ENCODE results near the gene RBM6.

The RBM6 gene

GRCh38 chr3:50120364-50121071 is 180.6 kb downstream of the RBM6 start:
- no peak overlapping the region for H3K4me3 ChIP-seq (replicated peaks in 1 of 2; ENCODE audit: low read depth in 2 of 2, low read length in 2 of 2)
- DNase-seq (ENCODE audit: low read depth in 2 of 2) = no peak
- no peak for TF ChIP-seq CTCF (IDR thresholded peaks at IDR 0.05; ENCODE audit: low read depth, low read length)

DNA sequence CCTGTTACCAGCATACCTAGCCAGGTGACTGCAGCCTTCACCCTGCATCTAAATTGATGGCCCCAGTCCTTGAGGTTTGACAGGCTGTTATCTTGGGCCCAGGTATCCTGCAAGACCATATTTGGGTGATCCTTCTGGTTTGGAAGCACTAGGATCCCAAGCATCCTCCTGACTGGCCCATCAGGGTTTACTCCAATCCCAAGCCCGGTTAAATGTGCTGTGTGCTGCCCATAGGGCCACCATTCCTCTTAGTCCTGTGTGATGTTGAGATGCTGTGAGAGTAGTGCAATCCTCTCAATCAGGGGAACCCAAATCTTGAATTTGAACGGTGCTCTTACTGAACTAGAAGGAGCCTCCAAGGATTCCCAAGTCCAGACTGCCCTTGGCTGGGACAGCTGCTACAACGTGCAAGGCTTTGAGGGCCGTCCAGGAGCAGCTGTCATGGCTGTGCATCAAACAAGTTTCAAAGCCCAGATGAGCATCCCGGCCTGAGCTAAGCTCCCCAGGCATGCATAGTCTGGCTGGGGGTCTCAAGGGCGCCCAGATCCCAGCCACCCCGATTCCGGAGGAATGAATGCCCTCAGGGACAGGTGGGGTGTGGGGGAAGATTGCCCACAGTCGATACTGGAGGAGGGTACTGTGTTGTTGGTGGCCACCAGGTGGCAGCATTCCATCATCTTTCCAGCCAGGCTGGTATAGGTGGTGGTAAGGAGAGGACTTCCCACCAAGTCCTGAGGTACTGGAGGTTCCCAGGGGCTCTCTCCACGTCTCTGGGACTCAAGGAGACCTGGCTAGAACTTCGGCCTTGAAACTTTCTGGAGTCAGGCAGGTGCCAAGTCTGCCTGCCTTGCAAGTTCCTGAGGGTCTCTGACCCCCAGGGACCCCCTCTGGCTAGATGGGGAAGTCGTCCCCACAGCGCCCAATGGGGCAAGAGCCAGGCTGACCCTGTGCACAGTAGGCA is 181.4 kb downstream of the RBM6 start:
- peak; percentile 85 to 89 for DNase-seq (ENCODE audit: low read depth in 2 of 2)
- peak; percentile 71 for TF ChIP-seq CTCF (IDR thresholded peaks at IDR 0.05; ENCODE audit: low read depth, low read length)
- H3K4me3 ChIP-seq (replicated peaks in 1 of 2; ENCODE audit: low read depth in 2 of 2, low read length in 2 of 2) = no peak overlapping the region

GRCh38 chr3:50122071-50122470 is 182.1 kb downstream of the RBM6 start:
- no peak overlapping the region for H3K4me3 ChIP-seq (replicated peaks in 1 of 2; ENCODE audit: low read depth in 2 of 2, low read length in 2 of 2)
- DNase-seq (ENCODE audit: low read depth in 2 of 2) = peak in 1 of 2 donors; percentile 23
- peak; percentile 10 for TF ChIP-seq CTCF (IDR thresholded peaks at IDR 0.05; ENCODE audit: low read depth, low read length)

DNA sequence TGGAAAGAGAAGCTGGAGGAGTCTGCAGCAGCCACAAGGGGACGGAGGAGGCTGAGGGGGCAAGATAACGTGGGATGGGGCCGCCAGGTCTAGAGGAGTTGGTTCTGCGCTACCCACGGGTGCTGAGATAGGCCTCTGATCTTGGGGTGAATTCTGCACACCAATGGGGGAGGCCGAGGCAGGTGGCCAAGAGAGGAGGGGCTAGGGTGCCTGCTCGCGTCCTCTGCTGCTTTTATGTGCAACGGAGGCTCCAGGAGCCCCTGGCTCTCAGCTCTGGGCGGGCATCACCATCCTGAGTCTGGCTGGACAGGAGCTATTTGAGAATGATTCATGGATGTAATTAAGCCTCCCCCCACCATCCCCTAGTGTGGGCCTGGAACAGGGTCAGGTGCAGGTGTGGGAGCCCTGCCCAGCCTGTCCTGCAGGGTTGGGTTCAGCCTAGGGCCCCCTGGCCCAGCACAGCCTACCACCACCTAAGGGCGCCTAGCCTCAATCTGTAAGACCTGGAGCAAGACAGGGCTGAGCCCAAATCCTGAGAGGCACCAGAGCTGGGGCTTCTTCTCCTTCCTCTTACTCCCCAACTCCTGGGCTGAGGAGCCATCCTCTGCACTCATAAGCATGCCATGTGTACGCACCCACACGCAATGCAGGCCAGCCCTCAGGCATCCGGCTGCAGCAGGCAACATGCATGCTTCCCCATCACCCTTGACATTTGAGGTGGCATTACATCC is 182.9 kb downstream of the RBM6 start:
- no peak overlapping the region for H3K4me3 ChIP-seq (replicated peaks in 1 of 2; ENCODE audit: low read depth in 2 of 2, low read length in 2 of 2)
- no peak for DNase-seq (ENCODE audit: low read depth in 2 of 2)
- no peak for TF ChIP-seq CTCF (IDR thresholded peaks at IDR 0.05; ENCODE audit: low read depth, low read length)

GRCh38 chr3:50123394-50124051 is 183.6 kb downstream of the RBM6 start:
- no peak for DNase-seq (ENCODE audit: low read depth in 2 of 2)
- H3K4me3 ChIP-seq (replicated peaks in 1 of 2; ENCODE audit: low read depth in 2 of 2, low read length in 2 of 2) = no peak overlapping the region
- no peak for TF ChIP-seq CTCF (IDR thresholded peaks at IDR 0.05; ENCODE audit: low read depth, low read length)

All from cardiac fibroblast (primary cell).